GM21619 (cell line): ENCODE data around the gene CBFB.
A peak's percentile ranks its signal among the peaks of the same experiment; 100 is the strongest.

ENCODE experiments used
- ATAC-seq: cut with Tn5 transposase; IDR thresholded peaks from one replicate; pipeline ENCODE4 v1.9.1; 2021; ENCODE audit not compliant: unreplicated experiment

Gene CBFB

DNA sequence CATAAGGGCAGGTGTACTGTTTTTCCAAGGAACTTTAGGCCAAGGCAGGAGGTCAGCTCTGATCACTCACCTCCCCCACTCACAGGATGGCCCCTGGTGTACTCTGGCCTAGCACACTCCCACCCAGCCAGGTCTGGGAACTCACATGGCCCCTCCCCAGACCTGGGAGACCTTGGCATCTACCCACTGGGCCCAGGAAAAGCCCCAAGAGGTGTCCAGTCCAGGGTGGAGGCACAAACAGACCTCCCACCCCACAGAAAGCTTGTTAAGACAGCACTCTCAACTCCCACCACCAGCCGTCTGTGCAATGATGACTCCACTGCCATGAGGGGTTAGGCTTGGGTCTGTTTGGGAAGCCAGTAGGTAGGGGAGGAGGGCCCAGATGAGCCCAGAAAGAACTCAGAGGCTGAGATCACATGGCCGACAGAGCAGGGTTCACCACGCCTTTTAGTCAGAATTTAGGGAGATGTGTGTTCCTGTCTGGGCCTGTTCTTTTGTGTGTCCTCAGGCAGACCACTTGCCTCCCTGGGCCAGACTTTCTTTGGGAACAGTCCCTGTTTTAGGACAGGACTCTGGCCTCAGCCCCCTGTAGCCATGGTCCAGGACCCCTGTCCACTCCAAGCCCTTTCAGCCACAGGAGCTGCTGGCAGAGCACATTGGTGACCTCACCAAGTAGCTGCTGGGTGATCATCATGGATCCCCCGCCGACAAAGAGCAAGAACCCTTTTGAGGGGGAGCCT, 12.1 kb upstream of the CBFB start:
- ATAC-seq: no peak

DNA sequence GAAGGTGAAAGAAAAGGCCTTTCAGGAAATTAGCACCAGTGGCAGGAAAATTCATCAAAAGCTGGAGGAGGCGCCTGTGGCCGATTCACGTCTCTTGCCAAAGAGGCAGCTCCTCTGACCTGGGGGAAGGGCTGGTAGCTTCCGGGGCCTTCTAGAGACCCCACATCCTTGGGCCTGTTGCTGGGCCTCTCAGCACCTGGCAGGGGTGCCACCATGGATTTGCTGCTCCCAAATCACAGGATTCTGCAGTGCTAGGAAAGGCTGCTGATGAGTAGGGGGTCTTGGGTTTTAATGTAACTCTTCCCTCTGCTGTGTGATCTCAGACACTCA, 11.6 kb upstream of the CBFB start:
- ATAC-seq: no peak

GRCh38 chr16:67017810-67018488, 11.0 kb upstream of the CBFB start:
- ATAC-seq: peak; percentile 83

DNA sequence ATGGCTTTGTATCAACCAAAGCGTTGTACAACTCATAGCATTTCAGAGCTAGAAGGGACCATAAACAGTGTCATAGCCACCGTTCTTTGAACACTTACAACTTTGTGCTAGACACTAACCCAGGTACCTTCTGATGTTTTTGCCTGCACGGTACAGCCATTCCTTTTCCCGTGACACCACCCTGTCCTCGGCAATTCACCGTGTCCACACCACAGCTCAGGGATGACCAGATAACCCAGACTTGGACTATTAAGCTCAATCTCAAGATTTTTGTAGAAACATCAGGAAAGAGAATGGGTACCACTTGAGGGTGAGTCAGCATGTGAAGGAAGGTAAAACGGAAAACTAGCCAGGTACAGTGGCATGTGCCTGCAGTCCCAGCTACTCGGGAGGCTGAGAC, 9.8 kb upstream of the CBFB start:
- no peak for ATAC-seq

DNA sequence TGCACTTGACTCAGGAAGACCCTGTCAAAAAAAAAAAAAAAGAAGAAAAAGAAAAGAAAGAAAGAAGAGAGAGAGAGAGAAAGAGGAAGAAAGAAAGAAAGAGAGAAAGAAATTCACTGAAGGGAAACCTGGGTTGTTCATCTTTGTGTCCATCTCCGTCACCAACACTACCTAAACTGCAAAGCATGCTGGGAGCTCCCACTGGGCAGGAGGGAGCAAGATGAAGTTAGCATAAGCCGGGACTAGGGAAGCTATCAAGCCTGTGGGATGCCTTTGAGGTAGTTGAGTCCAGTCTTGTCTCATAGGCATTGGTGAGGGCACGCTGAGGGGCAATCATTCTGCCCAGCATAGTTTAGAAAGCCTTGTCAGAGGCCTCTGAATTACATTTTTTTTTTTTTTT, 7.6 kb upstream of the CBFB start:
- no peak for ATAC-seq

- ATAC-seq: no peak
Measured at GRCh38 chr16:67022531-67023214, 6.3 kb upstream of the CBFB start.

DNA sequence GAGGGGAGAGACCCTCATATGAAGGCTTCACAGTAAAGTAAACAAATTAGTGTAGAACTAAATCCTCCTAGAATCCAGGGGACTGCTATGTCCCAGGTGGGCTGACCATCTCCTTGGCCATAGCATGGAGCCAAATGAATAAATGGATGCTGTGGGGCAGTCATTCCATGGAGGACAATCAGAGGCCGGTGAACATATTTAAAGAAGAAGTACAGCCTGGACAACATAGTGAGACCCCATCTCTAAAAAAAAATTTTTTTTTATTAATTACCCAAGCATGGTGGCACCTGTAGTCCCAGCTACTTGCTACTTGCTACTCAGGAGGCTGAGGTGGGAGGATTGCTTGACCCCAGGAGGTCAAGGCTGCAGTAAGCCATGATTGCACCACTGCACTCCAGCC, 5.3 kb upstream of the CBFB start:
- ATAC-seq: no peak

DNA sequence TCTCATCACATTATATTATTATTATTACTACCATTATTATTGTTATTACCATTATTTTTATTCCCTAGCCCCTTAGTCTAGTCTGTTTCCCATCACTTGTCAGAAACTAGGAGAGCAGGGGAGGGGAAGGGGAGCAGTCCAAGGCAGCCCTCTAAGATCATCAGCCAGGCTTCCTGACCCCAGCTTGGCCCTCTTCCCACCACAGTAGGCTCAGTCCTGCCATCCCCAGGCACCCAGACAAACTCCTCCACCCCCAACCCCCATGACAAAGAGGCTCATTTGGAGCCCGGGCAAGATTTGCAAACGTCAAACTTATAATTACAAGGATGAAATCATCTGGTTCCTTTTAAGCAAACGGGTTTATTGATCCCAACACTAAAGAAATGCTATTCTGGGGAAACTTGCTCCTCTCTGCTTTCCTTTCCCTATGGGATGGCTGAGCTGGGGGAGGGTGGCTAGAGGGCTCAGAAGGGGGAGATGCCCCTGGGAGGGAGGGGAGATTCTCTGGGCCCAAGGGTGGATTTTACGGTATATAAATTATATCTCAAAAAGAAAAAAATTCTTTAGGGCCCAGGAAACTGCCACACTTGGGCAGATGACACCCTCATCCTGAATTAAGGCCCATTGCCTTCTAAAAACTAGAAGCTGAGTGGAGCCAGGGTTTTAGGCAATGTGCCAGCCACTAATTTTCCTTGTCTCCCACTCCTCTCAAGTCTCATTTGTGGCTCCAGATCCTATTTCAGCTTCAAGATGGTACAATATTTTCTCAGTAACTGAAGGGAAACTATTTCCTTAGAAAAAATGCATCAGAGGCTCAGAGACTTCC, 4.4 kb upstream of the CBFB start:
- ATAC-seq: no peak

DNA sequence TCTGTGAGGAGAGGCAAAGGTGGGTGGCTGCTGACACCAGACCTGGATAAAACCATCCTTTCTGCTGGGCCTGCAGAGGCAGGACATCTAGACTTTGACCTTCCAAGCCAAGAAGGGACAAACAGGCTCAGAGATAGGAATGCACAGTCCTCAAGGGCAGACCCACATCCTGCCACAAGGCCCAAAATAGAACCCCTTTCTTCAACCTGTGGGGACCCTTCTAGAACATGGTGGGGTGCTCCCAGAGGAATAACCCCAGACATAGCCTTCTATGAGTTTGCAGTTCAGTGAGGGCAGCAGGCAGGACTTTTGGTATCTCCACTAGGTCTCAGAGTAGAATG, 3.8 kb upstream of the CBFB start:
- no peak for ATAC-seq

GRCh38 chr16:67026570-67026969, 2.4 kb upstream of the CBFB start:
- no peak for ATAC-seq

- ATAC-seq: no peak
Measured at GRCh38 chr16:67027046-67027445, 1.9 kb upstream of the CBFB start.

DNA sequence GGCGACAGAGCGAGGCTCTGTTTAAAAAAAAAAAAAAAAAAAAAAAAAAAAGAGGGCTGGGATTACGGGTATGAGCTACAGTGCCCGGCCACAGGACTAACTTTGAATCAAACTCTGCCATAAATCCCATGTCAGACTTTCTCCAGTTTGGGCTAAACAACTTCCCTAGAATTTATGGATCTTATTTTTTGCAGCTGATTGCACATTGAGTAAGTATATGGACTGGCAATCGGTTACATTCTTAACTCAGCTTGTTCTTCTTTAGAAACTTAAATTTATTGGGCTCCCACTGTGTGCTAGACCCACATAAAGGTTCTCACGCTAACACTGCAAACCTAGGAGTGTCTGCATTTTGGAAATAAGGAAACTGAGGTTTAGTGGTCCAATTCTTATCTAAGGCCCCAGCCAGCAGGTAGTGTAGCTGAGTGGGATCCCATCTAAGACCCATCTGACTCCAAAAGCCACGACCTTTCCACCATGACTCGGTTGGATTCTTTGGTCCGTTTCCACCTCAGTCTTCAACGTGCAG, 718 bp upstream of the CBFB start:
- ATAC-seq: peak; percentile 5

GRCh38 chr16:67029254-67030096, 526 bp downstream of the CBFB start:
- ATAC-seq: peak; percentile 42

DNA sequence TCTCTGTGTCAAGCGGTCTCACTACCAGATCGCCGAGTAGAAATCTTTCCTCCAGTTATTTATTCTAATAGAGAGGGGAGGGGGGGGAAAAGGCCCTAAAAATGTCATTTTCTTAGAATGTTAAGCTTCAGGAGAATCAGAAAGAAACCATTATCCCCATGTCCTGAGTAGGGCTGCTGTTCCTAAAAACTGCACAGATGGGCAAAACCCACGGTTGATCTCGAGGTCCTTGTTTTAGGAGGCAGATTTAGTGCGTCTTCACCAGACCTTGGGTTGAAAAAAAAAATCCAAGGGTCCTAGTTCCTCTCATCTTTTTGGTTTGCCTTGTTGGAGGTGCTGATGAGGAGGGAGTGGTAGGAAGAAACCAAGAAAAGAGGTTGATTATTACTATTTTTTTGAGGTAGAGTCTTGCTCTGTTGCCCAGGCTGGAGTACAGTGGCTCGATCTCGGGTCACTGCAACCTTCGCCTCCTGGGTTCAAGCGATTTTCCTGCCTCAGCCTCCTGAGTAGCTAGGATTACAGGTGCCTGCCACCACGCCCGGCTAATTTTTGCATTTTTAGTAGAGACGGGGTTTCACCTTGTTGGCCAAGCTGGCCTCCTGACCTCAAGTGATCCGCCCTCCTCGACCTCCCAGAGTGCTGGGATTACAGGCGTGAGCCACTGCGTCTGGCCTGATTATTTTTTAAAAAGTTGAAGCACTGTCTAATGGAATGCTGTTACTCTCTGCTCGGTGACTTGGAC, 1.4 kb downstream of the CBFB start:
- no peak for ATAC-seq

- ATAC-seq: no peak
Measured at GRCh38 chr16:67034487-67034886, 5.5 kb downstream of the CBFB start.

GRCh38 chr16:67035364-67035763, 6.4 kb downstream of the CBFB start:
- no peak for ATAC-seq

GRCh38 chr16:67036323-67036741, 7.4 kb downstream of the CBFB start:
- ATAC-seq: no peak

GRCh38 chr16:67039260-67040020, 10.5 kb downstream of the CBFB start:
- ATAC-seq: peak; percentile 71

GRCh38 chr16:67040166-67040565, 11.2 kb downstream of the CBFB start:
- ATAC-seq: no peak
